HG03097 (cell line): ENCODE measurements around the gene TMEM253.
A peak's percentile ranks its signal among the peaks of the same experiment; 100 is the strongest.

ENCODE experiments used
- ATAC-seq: cut with Tn5 transposase; IDR thresholded peaks from one replicate; pipeline ENCODE4 v1.9.1; 2021; ENCODE audit not compliant: unreplicated experiment, low FRiP score

The TMEM253 gene

GRCh38 chr14:21103411-21103709 is 2.5 kb downstream of the TMEM253 start:
- no peak for ATAC-seq

GRCh38 chr14:21103710-21104447 is 3.0 kb downstream of the TMEM253 start:
- peak; percentile 90 for ATAC-seq

DNA sequence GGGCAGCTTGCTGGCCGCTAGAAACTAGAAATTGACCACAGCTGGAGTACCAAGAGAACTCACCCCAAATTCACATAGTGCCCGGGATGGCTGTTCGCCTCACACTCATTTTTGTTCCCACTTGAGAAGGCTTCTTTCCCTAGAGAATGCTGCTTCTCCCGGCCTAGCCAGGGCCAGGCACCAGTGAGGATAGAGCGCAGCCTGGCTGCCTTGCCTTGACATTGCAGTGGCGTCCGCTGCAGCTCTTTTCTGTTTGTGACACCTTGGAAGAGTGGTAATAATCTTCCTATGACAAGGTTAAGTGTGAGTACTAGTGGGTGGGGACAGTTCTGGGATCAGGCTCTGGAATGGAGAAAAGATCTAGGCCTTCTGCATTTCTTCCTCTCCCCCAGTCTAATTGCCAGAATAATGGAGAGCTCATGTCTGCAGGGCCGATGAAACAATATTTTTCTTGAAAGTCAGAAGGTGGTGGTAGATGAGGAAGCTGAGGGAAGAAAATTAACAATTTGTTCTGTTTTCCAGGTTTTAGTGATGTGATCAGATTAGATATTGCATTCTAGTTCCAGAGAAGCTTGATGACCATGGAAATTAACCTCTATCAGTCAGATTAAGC is 3.7 kb downstream of the TMEM253 start:
- no peak for ATAC-seq

DNA sequence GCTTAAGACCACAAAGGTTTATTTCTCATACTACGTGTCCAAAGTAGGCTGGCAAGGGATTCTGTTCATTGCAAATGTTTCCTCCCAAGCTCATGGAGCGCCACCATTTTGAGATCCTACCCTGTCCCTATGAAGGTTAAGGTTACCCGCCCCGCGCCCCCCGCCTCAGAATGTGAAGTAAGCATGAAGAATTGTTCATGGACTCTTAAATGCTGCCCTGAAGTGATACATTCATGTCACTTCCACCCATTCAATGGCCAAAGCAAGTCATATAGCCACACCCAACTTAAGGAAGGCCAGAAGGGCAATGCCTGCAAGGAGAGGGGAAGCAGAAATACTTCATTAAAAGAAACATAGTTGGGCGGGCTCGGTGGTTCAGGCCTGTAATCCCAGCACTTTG is 4.2 kb downstream of the TMEM253 start:
- no peak for ATAC-seq

GRCh38 chr14:21106176-21106497 is 5.3 kb downstream of the TMEM253 start:
- no peak for ATAC-seq

DNA sequence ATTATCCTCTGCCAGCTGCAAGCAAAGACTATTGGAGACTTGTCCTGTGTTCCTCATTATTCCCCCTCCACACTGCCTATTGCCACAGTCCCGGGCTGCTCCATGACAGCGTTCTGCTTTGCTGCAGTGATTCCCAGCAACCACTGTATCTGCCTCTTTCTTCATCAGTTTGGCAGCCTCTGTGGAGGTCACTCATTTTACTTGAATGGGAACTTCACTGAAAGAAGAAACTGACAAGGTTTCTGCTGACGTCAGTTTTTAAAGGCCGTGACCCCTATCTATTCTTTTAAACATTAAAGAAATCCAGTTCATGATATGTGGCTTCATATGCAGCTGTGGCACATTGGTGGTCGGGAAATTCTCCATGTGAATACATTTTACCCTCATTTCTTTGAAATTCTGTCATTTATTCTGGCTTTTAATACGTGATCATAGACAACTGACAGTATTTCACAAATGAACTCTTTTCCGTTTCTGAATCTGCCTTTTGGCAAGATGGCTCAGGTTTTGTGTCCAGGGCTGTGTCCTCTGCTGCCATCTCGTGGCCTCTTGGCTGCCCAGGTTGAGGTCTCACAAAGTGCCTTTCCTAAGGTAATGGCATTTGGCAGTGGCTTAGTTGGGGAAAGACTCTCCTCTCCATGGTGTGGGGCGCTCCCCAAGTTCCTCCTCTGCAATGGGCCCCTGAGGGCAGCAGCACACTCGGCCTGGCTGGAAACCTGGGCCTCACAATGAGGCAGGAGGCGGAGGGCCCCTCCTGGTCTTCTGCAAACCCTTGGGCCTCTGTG is 5.8 kb downstream of the TMEM253 start:
- ATAC-seq: no peak

GRCh38 chr14:21107283-21107800 is 6.5 kb downstream of the TMEM253 start:
- ATAC-seq: no peak

DNA sequence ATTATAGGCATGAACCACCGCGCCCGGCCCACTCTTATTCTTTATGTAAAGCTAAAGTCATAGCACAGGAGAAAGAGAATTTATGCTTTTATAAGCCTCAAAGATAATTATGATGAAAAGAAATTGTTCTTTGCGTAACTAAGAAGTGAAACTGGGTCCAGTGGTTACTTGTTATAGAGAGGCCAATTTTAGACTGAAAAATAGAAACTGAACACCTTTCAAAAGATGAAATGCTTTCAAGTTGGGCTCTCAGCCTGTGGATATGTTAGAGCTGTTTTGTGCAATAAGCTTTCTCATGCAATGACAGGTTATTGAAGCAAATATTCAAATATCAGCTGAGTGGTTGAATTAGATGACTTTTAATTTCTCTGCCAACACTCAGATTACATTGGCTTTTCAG is 7.9 kb downstream of the TMEM253 start:
- ATAC-seq: no peak

DNA sequence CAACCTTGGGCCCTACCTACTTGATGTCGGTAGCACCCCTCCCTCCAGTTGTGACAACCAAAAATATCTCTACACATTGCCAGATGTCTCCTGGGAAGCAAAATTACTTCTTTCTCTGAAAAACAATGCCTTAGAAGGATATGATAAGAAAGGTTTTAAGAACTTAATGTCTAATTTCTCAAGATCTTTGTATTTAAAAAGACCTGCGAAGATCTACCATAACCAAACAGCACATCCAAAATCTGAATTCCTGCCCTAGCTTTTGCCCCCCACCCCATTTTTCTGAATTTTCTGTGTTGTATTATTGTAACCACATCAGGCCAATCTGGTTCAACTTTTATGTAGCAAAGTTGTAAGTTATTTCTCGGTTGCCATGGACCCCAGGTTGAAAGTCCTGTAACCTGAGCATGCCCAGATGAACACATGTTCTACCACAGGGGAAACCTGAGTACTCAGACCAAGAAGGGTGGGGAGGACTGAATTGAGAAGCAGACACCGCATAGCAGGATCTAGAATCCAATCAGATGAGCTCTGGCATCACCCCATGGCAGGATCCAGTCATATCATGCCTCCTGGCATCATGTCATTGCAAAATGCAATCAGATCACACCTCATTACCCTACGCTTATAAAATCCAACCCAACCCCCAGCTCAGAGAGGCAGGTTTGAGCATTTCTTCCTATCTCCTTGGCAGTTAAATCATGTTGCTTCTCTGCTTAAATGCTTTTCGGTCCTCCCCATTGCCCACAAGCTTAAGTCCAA is 8.7 kb downstream of the TMEM253 start:
- ATAC-seq: no peak

GRCh38 chr14:21112255-21112654 is 11.4 kb downstream of the TMEM253 start:
- no peak for ATAC-seq

GRCh38 chr14:21113369-21113768 is 12.5 kb downstream of the TMEM253 start:
- no peak for ATAC-seq

- ATAC-seq: no peak
These were observed 18.1 kb downstream of the TMEM253 start for GRCh38 chr14:21118933-21119332.

DNA sequence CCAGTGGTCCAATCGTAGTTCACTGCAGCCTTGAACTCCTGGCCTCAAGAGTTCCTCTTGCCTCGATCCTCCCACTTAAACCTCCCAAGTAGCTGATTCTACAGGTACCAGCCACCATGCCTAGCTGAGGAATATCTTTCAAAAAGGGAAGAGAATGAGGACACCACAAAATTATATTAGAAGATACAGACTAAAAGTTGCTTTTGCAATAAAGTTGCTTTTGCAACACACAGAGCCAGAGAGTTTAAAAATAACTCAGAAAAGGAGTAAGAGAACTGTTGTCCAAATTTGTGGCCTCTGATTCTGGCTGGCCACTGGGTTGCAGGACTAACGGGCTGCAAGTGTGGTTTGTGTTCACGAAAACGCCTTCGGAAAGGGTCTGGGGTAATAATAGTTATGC is 19.8 kb downstream of the TMEM253 start:
- ATAC-seq: no peak

DNA sequence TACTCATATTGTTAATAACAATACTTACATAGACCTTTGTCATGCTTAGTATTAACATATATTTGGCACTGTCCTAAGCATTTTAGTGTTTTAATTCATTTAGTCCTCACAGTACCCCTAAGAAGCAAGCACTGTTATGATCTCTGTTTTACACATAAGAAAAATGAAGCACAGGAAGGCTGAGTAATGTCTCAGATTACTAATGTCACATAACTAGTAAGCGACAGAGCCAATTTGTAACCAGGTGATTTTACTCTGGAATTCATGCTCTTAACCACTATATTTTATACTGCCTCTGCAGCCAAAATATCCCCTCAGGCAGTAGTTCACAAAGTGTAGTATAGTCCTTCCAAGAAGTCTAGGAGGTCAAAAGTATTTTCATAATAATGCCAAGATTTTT is 20.3 kb downstream of the TMEM253 start:
- ATAC-seq: no peak

- ATAC-seq: no peak
These were observed 22.6 kb downstream of the TMEM253 start for GRCh38 chr14:21123429-21123828.

GRCh38 chr14:21133901-21134300 is 33.0 kb downstream of the TMEM253 start:
- ATAC-seq: no peak

GRCh38 chr14:21136024-21136423 is 35.2 kb downstream of the TMEM253 start:
- ATAC-seq: no peak

- ATAC-seq: no peak
These were observed 41.5 kb downstream of the TMEM253 start for GRCh38 chr14:21142357-21142756.

GRCh38 chr14:21145437-21145836 is 44.6 kb downstream of the TMEM253 start:
- ATAC-seq: no peak

- ATAC-seq: no peak
These were observed 48.9 kb downstream of the TMEM253 start for GRCh38 chr14:21149641-21150367.
